Stimulated activated CD4-positive, alpha-beta T cell treated with anti-CD3 and anti-CD28 coated beads, Interleukin-12 subunit alpha, Interleukin-12 subunit beta, amount 100 ng/mL, for 48 hours (primary cell): ENCODE results near the gene CASKIN2.
"Not testable (repeated sequence)": the region's sequence is repeated elsewhere in the genome, so short reads cannot be mapped to it uniquely, and the experiment has no call there.

Experiments
- DNase-seq, 3 donors: peaks; one replicate each; pipeline ENCODE4 v3.0.0-alpha.2; 2020; ENCODE audit warnings: low read depth in 2 of 3, low spot score in 1 of 3

CASKIN2 gene

DNA sequence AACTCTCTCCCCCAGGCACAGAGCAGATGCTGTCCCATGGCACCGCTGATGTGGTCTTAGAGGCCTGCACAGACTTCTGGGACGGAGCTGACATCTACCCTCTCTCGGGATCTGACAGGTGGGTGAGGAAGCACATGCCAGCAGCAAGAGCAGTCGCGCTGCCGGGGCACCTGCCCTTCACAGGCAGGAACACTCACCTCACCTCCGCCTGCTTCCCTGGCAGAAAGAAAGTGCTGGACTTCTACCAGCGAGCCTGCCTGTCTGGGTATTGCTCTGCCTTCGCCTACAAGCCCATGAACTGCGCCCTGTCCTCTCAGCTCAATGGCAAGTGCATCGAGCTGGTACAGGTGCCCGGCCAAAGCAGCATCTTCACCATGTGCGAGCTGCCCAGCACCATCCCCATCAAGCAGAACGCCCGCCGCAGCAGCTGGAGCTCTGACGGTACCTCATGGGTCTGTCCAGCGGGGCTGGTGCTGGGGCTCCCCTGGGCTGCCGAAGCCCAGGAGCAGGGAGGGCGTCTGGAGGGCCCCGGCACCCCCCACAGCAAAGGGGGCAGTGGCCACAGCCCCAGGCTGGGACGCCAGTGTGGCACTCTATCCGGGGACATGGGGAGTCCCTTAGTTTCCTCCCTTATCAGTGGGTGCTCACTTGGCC, 21.7 kb downstream of the CASKIN2 start:
- DNase-seq: no peak

DNA sequence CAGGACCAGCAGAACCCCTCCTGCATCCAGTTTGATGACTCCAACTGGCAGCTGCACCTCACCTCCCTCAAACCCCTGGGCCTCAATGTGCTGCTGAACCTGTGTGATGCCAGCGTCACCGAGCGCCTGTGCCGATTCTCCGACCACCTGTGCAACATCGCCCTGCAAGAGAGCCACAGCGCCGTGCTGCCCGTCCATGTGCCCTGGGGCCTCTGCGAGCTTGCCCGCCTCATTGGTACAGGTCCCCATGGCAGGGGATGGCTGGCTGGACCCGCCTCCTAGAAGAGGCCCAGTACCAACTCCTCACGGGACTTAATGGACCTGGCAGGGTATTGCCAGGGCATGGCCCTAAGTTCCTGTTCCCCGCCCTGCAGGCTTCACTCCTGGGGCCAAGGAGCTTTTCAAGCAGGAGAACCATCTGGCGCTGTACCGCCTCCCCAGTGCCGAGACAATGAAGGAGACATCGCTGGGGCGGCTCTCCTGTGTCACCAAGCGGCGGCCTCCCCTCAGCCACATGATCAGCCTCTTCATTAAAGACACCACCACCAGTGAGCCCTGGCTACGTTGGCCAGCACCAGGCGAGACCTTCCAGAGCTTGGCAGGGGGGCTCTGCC, 22.7 kb downstream of the CASKIN2 start:
- no peak for DNase-seq

DNA sequence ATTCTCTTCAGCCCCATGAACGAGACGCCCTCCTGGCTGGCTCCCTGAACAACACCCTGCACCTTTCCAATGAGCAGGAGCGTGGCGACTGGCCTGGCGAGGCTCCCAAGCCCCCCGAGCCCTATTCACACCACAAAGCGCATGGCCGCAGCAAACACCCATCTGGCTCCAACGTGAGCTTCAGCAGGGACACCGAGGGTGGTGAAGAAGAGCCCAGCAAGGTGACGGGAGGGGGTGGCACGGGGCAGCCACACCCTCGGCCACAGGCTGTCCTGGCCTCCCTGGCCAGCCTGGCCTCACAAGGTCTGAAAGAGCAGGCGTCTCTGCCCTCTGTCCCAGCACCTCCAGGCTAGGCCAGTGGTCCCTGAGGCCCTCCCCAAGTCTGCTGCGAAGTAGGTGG, 23.7 kb downstream of the CASKIN2 start:
- DNase-seq: no peak

DNA sequence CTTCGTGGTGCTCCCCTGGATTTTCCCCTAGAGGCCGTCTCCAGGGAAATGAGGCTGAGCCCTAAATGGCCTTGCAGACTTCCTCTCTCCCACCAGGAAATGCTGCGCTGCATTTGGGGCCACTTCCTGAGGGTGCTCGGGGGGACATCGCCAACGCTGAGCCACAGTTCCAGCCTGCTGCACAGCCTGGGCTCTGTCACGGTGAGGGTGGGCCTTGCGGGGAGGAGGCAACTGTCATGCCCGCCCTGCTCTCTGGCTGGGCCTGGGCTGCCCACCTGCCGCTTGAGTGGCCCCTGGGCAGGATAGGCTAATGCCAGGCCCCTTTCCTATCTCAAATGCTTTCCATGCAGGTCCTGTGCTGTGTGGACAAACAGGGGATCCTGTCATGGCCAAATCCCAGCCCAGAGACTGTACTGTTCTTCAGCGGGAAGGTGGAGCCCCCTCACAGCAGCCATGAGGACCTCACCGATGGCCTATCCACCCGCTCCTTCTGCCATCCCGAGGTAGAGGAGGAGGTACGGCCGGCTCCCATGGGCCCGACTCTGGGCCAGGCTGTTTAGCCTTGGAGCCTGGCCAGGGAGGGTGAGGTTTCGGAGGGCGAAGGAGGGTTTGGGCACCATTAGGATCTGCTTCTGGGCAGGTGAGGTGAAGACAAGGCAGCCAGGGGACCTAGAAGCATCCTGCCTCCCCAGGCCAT, 24.2 kb downstream of the CASKIN2 start:
- no peak for DNase-seq

DNA sequence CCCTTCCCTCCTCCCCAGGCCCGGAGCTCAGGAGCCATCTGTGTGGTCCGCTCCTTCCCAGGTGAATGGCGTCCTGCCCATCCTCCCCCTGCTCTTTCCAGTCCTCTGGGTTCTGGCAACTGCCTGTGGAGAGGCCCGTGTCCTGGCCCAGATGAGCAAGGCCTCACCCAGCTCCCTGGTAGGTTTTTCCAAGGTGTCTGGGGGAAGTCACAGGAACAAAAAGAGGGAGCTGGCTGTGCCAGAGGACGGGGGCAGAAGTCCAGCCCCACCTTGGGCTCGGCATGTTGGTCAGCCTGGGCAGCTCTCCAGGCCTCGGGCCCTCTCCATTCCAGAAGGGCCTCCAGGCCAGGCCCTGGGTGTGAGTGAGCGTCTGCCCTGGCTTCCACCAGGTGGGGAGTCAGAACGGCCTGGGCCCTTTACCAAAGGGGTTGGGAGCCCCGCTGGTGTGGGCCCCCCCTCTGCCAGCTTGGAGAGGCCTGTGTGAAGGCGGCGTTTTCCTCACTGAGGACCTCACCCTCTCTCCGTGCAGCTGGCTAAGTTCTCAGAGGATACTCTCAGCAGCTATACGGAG, 25.1 kb downstream of the CASKIN2 start:
- DNase-seq: no peak

DNA sequence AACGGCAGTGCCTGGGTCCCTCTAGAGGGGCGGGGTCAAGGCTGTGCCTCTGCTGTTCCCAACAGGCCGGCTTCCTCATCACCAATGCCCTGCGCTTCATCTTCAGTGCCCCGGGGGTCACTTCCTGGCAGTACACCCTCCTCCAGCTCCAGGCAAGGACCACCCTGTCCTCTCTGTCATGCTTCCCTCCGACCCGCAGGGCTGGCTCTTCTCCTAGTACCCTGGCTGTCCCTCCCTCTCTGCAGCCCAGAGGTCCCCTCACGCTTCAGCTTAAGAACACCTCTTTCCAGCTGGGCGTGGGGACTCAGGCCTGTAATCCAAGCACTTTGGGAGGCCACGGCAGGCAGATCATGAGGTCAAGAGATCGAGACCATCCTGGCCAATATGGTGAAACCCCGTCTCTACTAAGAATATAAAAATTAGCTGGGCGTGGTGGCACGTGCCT, 25.8 kb downstream of the CASKIN2 start:
- no peak for DNase-seq

DNA sequence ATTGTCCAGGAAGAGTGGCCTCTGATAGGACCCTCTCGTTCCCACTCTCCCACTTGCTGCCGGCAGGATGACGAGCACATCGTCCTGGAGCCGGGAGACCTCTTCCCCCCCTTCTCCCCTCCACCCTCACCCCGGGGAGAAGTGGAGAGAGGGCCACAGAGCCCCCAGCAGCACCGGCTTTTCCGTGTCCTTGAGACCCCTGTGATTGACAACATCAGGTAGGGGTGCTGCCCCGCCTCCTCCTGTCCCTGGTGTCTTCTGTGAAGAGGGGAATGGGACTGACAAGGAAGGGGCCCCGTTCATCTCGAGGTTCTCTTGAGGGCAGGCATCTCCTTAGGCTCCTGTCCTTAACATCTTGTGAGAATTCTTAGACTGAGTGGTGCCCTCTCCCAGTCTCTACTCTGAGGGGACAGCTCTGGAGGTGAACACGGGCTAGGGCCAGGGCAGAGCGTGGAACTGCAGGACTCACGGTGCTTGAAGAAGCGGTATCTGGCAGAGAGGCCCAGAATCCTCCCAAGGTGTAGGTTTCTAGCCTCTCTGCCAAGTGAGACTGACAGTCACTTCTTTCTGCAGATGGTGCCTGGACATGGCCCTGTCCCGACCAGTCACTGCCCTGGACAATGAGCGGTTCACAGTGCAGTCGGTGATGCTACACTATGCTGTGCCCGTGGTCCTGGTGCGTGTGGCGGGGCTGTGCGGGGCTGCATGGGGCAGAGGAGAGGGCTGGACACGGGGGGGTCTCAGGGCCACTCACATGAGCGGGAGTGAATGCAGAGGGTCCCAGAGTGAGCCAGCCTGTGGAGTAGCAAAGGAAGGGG, 26.4 kb downstream of the CASKIN2 start:
- no peak for DNase-seq

DNA sequence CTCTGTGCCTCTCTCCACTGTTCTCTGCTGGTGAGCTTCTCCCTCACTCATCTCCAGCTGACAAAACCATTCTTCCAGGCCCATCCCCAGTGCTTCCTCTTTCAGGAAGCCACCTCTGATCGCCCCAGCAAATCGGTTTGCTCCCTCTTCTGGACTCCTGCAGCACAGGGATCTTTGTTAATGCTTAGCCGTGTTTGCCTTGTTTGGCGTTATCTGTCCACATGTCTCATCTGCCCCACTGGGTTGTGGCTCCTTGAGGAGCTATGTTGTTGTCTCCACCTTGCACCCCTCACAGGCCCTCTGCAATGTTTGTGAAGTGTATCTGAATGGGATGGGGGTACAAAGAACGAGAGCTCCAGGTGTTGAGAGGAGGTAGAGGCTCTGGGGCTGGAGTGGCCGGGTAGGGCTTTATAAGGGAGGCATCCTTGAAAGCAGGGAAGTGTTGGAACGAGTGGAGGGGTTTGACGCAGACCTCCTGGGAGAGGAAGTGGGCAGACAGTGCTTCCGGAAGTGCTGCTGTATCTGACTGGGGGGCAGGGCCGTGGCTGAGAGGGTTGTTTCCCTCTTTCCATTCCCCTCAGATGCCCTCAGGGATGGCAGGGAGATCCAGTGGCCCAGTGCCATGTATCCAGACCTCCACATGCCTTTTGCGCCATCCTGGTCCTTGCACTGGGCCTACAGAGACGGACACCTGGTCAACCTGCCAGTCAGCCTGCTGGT, 27.8 kb downstream of the CASKIN2 start:
- peak in 2 of 3 donors; percentile 5 to 26 for DNase-seq

DNA sequence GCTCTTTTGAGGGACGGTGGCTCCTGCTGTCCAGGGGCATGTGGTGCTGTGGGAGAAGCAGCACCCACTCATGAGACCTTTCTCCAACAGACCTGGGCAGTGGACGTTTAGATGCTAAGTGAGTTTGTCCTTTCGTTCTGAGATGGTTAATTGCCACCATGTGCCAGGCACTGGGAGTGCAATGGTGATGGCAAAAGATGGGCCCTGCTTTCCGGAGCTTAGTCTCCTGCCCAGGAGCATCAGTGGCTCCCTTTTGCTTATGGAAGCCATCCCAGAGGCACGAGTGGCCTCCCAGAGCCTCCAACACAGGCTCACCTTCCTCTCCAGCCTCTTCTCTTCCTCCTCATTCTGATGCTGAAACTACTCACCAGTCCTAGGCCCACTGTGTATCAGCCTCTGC, 28.4 kb downstream of the CASKIN2 start:
- DNase-seq: no peak

DNA sequence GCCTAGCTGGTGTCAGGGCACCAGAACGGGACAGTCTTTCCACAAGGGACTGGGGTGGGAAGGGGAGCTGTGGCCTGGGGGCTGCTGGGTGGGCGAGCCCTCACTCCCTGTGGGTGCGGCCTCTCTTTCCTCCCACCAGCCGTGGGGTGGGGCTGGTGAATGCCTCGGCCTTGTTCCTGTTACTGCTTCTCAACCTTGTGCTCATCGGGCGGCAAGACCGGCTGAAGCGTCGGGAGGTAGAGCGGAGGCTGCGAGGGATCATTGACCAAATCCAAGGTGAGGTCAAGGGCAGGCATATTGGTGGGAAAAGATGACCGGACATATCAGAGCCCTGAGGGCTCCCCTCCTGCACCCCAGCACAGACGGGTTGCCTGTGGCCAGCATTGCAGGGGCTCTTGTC, 29.2 kb downstream of the CASKIN2 start:
- DNase-seq: no peak

DNA sequence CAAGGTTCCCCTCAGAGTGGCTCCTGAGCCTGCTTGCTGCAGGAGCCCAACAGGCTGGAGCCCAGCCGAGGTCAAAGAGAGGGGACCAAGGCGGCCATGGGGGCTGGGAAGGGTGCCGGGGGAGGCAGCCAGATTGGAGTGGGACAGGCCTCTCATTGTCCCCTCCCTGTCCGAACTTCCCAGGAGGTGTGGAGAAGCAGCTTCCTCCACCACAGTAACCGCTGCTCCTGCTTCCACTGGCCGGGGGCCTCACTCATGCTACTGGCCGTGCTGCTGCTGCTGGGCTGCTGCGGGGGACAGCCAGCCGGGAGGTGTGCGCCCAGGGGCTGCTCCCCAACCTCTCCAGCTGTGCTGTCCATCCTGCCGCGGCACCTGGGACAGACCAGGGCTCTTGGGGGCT, 29.6 kb downstream of the CASKIN2 start:
- DNase-seq: no peak

DNA sequence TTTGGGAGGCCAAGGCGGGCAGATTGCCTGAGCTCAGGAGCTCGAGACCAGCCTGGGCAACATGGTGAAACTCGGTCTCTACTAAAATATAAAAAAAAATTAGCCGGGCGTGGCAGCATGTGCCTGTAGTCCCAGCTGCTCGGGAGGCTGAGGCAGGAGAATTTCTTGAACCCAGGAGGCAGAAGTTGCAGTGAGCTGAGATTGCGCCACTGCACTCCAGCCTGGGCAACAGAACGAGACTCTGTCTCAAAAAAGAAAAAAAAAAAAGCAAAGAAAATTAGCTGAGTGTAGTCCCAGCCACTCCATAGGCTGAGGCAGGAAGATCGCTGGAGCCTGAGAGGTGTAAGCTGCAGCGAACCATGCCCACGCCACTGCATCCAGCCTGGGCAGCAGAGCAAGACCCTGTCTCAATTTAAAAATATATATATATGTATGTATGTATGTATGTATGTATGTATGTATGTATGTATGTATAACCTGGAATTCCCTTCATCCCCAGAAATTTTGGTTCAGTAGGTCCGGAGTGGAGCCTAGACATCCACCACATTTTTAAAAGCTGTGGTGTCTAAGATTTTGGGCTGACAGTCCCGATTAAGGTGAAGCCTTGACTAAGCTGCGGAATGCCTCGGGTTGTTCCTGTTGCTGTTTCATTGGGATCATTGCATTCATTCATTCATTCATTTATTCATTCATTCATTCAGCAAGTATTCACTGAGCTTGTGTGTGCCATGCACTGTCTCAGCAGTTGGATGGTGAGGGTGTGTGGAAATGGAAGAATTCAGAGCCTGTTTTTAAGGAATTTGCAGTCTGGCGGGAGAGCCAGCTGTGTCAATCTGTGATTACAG, 33.0 kb downstream of the CASKIN2 start:
- DNase-seq: no peak

DNA sequence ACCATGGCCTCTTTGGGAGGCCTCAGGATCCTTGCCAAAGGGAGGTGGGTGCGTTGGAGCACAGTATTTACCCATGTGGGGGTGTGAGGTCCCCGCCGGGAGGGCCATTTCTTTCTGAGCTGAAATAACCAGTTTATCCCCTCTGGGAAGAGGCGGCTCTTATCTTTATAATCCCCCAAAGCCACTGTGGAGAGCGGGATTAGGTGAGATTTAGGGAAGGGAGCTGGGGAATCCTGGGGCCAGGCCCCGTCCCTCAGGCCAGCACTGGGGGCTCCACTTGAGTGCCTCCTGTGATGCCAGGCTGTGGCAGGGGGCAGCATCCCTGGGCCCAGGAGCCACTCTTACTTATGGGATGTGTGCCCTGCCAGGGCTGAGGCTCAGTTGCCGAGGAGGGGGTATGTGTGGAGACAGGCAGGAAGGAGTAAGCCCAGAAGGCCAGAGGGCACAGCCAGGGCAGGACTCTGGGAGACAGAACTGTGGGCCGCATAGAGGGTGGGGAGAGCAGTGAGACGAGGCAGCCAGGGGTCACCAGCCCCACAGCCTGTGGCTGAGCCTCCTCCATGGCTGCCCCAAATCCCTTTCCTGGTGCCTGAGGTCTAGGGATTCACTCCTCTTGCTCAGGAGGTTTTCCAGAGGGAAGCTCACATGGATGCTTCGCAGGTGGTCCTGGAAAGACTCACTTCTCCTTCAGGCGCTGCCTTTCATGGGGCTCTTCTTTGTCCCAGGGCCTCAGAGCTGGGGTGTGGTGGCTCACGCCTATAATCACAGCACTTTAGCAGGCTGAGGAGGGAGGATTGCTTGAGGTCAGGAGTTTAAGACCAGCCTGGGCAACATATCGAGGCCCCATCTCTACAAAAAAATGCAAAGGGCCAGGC, 33.9 kb downstream of the CASKIN2 start:
- no peak for DNase-seq

DNA sequence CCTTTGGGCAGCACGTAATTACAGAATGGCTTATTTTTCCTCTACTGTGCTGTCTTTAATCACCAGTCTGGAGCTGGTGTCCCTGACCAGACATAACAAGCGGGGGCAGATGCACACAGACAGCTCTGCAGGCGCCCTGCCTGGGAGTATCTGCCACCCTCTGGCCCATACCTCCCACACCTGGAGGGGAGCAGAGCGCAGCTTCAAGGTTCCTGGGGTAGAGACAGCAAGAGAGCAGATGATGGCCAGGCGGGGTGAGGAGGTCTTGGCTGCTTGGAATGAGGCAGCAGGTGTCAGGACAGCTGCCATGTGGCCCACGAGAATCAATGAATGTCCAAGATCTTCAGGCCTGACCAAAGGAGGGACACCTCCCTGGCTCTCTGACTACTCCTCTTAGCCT, 35.1 kb downstream of the CASKIN2 start:
- DNase-seq: no peak

DNA sequence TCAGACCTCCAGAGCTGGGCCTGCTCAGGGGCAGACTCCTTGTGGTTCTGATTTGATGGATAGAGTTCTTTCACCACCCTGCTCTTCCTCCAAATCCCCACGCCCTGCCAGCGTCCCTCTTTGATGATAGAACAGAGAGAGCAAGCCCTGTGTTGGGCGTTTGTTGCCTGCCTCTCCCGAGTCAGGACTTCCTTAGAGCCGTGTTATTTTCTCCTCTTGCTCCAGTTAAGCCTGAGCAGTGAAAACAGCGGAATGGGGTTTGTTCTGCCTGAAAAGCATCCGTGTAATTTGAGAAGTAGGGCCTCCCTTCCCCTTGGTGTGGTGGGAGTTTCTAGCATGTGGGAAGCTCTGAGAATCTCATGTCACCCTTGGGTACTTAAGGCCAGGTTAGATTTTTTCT, 36.8 kb downstream of the CASKIN2 start:
- DNase-seq: no peak

DNA sequence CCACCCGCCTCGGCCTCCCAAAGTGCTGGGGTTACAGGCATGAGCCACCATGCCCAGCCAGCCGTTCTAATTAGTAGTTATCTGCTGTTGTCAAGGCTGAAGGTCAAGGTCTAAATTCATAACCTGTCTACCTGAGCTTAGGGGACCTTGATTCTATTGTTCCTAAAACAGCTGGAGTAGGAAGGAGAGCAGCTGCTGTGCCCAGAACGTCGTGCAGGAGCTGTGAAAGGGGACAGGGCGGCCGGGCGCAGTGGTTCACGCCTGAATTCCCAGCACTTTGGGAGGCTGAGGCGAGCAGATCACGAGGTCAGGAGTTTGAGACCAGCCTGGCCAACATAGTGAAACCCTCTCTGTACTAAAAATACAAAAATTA, 37.9 kb downstream of the CASKIN2 start:
- DNase-seq: not testable (repeated sequence)

DNA sequence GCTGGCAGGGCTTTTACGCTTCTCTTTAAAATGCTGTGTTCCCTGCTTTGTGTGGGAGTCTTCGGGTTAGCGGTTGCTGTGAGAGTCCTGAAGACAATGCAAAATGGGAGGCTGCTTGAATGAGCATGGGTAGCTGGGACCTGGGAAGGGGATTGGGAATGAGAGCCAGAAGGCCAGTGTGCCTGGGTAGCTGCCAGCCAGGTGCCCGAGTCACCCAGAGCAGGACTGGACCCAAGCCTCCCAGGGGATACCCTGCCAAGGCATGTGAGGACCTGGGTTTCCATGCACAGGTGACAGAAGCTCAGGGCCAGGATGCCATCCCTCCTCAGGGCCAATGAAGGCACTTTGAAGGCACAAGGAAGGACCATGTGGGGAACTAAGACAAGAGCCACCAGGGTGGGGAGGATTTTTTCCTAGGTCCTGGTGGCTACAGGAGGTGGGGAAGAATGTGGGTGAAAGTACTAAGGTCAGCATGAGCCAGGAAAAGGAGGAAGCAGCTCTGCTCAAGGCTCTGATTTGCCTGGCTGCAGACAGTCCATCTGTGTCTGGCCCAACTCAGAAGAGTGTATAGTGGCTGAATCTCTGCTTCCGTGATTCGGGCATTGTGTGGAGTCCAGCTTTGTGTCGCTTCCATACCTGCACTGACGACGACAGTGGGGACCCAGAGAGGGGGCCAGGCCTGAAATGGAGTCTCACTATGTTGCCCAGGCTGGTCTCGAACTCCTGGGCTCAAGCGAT, 38.4 kb downstream of the CASKIN2 start:
- no peak for DNase-seq

DNA sequence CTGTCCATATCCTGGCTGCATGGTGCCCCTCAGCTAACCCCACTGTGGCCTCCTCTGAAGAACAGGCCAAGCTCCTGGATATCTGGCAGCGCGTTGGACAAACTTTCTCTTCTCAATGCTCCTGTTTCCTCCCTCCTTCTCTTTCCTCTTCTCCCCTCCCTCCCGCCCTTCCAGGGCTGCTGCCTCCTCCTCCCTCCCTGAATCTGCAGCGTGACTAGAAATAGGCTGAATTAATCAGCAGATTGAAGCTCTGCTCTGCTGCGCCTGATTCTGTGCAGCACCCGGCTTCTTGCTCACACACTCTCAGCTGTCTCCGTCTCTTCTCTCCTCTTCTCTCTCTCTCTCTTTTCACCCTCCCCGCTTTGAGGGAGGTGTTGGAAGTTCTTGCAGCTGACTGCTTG, 39.1 kb downstream of the CASKIN2 start:
- DNase-seq: no peak
